Psoas muscle (tissue), 8 donors: ENCODE measurements around the gene SORCS3. TPM values are rescaled to one million over a fixed set of nuclear protein-coding genes. Genes with fewer than 3 reads are reported as not detected.
A peak's percentile ranks its signal among the peaks of the same experiment; 100 is the strongest.

Source experiments
- ATAC-seq, 4 donors: fragments of 200-7000 bp; cut with Tn5 transposase; one replicate each; pipeline ENCODE4 v1.9.1; 2020; ENCODE audit warnings: moderate library complexity in 3 of 4, mild to moderate bottlenecking in 2 of 4
- DNase-seq, 2 donors: peaks; one replicate each; pipeline ENCODE4 v3.0.0-alpha.2; 2020
- H3K27ac ChIP-seq: fragments of 200-600 bp; one replicate; pipeline ENCODE4 v1.8.0; 2022
- H3K27me3 ChIP-seq, 3 donors: fragments of 200-600 bp in 1 of 3; one replicate each; pipeline versions ENCODE4 v1.6.1 to v1.8.0; 2013 to 2022; ENCODE audit warnings: low read length in 2 of 3, mild to moderate bottlenecking in 2 of 3, moderate library complexity in 1 of 3; ENCODE audit not compliant: insufficient read depth in 3 of 3
- H3K36me3 ChIP-seq, 2 donors: fragments of 200-600 bp in 1 of 2; one replicate each; pipeline versions ENCODE4 v1.6.1 to v1.8.0; 2013 to 2022; ENCODE audit warnings: low read depth in 1 of 2, mild to moderate bottlenecking in 1 of 2, moderate library complexity in 1 of 2; ENCODE audit not compliant: insufficient read depth in 1 of 2
- H3K4me1 ChIP-seq: fragments of 200-600 bp; one replicate; pipeline ENCODE4 v1.8.0; 2022
- H3K4me3 ChIP-seq: fragments of 200-600 bp; one replicate; pipeline ENCODE4 v1.8.0; 2022; ENCODE audit warnings: mild to moderate bottlenecking
- H3K9me3 ChIP-seq: fragments of 200-600 bp; one replicate; pipeline ENCODE4 v1.8.0; 2022
- WGBS, 3 donors: extraction: QIAGEN DNeasy Blood & Tissue Kit; methylation state at CpG; one replicate each; pipeline versions ENCODE4 v1.1.6 to v1.1.7; 2013; 5-methylcytosine and 5-hydroxymethylcytosine counted together
- intact Hi-C, 2 donors: fragments of 100-400 bp; cut with DNase I; formaldehyde crosslinking; loops; one replicate each; pipeline versions ENCODE4 v1.11.0 to v1.14.2; 2022
- polyA plus RNA-seq, 3 donors: library from polyadenylated mRNA; stranded (reverse); fragments of 200-250 nt; gene quantifications; one replicate each; pipeline ENCODE4 v1.2.3, GENCODE V29; 2013
- total RNA-seq, 4 donors: library from RNA; stranded (reverse); fragmentation: NEBNext Ultra II Directional in 2 of 4; extraction: Animal tissue kit (Norgen Biotek cat#: 25700) in 2 of 4; gene quantifications; one replicate each; pipeline versions ENCODE4 v1.2.1 to v1.2.4, GENCODE V29; 2021 to 2023
- TF ChIP-seq, protein P1 (sequence below): fragments of 200-600 bp; IDR thresholded peaks from one replicate; pipeline ENCODE4 v1.8.0; 2022; ENCODE audit warnings: antibody characterized with exemption
- donor health status: healthy with polysubstance abuse.
- donor health status: DM: no; HTN: no; CAD: no; lungs with moderate emphysema.
- donor health status: Bipolar disorder and iron deficiency.
- donor health status: healthy.
- donor health status: DM: yes; HTN: yes; CAD: no.
- donor health status: DM: no; HTN: no; CAD: no.
- donor health status: DM: no; HTN: no; CAD: no.
- donor health status: DM: yes; HTN: yes; CAD: no.

Gene SORCS3
- total and polyA plus RNA-seq, 7 donors = 0.01 TPM; not detected in 6

DNA sequence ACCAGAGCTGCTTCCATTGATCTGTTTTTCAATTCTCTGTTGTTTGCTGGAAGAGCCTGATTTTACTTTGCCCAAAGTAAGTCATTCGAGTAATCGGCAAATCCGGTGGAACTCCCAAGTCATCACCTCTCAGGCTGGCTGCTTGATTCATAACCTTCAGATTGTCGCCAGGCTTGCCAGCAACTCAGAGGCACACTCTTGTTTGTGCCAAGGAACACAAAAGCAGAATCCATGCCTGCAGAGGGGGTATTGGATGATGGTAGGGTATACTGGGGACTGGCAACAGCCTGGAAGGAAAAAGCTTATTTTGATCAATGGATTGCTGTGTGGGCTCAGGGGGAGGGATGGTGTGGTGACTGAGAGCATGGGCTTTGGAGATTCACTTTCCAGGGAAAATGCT is 542.4 kb downstream of the SORCS3 start:
- peak in 1 of 4 donors; percentile 41 for ATAC-seq
- TF ChIP-seq, protein P1, sequence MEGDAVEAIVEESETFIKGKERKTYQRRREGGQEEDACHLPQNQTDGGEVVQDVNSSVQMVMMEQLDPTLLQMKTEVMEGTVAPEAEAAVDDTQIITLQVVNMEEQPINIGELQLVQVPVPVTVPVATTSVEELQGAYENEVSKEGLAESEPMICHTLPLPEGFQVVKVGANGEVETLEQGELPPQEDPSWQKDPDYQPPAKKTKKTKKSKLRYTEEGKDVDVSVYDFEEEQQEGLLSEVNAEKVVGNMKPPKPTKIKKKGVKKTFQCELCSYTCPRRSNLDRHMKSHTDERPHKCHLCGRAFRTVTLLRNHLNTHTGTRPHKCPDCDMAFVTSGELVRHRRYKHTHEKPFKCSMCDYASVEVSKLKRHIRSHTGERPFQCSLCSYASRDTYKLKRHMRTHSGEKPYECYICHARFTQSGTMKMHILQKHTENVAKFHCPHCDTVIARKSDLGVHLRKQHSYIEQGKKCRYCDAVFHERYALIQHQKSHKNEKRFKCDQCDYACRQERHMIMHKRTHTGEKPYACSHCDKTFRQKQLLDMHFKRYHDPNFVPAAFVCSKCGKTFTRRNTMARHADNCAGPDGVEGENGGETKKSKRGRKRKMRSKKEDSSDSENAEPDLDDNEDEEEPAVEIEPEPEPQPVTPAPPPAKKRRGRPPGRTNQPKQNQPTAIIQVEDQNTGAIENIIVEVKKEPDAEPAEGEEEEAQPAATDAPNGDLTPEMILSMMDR = no peak
- no peak overlapping the region for H3K27ac ChIP-seq
- no peak overlapping the region for H3K4me3 ChIP-seq
- intact Hi-C loops = no loop called here
- DNase-seq = no peak
- H3K9me3 ChIP-seq = no peaks in the 10 kb centered on the region
- no peaks in the 10 kb centered on the region for H3K4me1 ChIP-seq
- WGBS, 3 donors = 53 to 79% (median 68%) methylated on average over 4 of the region's 4 CpGs
- H3K36me3 ChIP-seq = no peaks in the 10 kb centered on the region
- no peaks in the 10 kb centered on the region for H3K27me3 ChIP-seq

DNA sequence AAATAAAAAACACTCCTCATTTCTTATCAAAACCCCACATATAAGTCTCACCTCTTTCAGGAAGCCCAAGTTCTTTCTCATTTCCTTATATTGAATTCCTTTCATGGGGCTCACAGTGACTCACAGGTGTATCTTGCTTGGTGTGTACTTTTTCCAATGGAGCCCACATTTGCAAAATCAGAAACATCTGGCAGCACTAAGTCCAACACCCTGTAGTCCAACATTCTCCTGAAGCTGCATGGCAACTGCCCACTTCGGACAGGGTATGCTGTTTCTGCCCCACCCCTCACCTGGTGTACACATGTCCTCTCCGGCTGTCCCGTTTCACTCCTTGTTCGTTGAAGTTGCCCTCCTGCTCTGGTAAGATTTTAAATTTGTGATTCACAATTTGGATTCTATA is 544.1 kb downstream of the SORCS3 start:
- 75 to 84% (median 83%) methylated on average over 4 of the region's 4 CpGs for WGBS, 3 donors
- H3K4me1 ChIP-seq = no peaks in the 10 kb centered on the region
- DNase-seq (no peak), ATAC-seq (no peak)
- H3K27me3 ChIP-seq = no peaks in the 10 kb centered on the region
- no peaks in the 10 kb centered on the region for H3K9me3 ChIP-seq
- TF ChIP-seq, protein P1 = no peak
- intact Hi-C loops = no loop called here
- H3K27ac ChIP-seq = no peak overlapping the region
- H3K4me3 ChIP-seq = no peak overlapping the region
- H3K36me3 ChIP-seq = no peaks in the 10 kb centered on the region

DNA sequence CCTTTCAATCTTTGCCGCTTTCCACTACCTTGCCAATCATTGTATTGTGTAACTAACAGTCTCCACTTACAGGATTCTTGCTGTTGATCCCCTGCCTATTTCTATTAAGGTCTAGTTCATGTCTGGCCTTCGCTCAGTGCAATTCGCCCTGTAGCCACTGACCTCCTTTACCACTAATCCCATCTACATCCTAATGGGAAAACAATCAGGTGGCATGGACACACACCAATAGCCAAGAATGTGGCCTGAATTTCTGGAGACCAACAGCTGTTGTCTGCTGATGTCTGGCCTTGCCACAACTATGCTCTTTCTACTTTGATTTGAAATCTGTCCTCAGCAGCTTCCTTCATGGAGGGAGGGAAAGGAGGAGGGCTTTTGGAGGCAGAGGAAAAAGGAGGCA is 546.2 kb downstream of the SORCS3 start:
- no peak overlapping the region for H3K27ac ChIP-seq
- H3K9me3 ChIP-seq = no peaks in the 10 kb centered on the region
- no peaks in the 10 kb centered on the region for H3K4me1 ChIP-seq
- ATAC-seq = peak in 2 of 4 donors; percentile 45 to 83
- TF ChIP-seq, protein P1 = no peak
- 51 to 66% (median 61%) methylated on average over 3 of the region's 3 CpGs for WGBS, 3 donors
- no peaks in the 10 kb centered on the region for H3K36me3 ChIP-seq
- H3K4me3 ChIP-seq = no peak overlapping the region
- H3K27me3 ChIP-seq = no peaks in the 10 kb centered on the region
- no peak for DNase-seq
- intact Hi-C loops = no loop called here

DNA sequence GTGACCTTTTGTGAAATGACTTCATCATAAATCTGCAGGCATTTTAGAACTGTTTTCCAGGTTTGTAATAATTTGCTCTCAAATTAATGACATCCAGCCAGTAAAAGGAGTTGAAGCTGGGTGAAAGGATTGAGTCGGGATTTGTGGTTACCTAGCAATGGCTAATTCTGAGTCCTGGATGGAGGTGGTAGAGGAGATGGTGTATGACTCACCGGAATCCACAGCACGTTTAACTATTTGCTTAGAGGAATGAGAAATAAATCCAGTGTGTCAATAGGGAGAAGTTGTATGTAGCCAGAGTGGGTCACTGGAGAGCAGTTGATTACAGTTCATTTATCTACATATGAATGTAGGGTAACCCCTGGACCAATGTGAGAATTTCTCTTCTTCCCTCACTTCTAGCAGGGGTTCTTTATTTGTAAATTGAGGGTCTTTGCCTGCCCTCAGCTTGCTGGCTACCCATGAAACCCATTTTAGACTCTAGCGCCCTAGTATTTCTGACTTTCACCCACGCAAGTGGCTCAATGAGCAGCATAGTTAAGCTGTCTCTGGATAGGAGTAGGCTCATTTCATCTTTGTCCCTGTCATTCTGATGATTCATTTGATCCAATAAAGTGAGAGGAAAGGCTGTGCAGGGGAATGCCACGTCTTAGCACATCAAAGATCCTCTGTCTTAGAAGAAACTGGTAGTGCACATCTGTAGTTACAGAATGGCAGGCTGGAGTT is 547.8 kb downstream of the SORCS3 start:
- DNase-seq = no peak
- ATAC-seq = peak in 1 of 4 donors; percentile 45
- H3K27me3 ChIP-seq = no peaks in the 10 kb centered on the region
- 47 to 59% (median 54%) methylated on average over 6 of the region's 6 CpGs for WGBS, 3 donors
- no peak overlapping the region for H3K27ac ChIP-seq
- TF ChIP-seq, protein P1 = no peak
- no peak overlapping the region for H3K4me3 ChIP-seq
- no peaks in the 10 kb centered on the region for H3K36me3 ChIP-seq
- no peaks in the 10 kb centered on the region for H3K4me1 ChIP-seq
- intact Hi-C loops = no loop called here
- no peaks in the 10 kb centered on the region for H3K9me3 ChIP-seq

DNA sequence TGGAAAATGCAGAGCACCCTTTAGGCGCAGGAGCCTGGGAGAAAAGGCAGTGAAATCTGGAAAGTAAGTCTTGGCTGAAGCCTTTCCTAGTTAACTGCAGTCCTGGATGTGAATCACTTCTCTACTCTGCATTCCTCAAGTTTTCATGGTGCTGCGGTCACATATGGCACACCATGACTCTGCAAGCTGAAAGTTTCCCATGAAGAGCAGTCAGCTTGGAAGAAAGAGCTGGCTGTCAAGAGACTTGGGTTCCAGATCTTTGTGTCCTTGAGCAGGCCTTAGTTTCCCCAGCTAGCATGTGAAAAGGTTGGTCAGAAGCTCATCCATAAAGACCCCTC is 548.3 kb downstream of the SORCS3 start:
- WGBS, 3 donors = 85 to 94% (median 87%) methylated on average over 2 of the region's 2 CpGs
- DNase-seq = no peak
- TF ChIP-seq, protein P1 = no peak
- no peaks in the 10 kb centered on the region for H3K27me3 ChIP-seq
- H3K9me3 ChIP-seq = no peaks in the 10 kb centered on the region
- no peak for ATAC-seq
- H3K4me3 ChIP-seq = no peak overlapping the region
- H3K4me1 ChIP-seq = no peaks in the 10 kb centered on the region
- intact Hi-C loops = no loop called here
- no peaks in the 10 kb centered on the region for H3K36me3 ChIP-seq
- no peak overlapping the region for H3K27ac ChIP-seq
